NCI-H1930 (cell line): Measurements from ENCODE around the gene AGAP1.

Experiments
- DNase-seq, 2 experiments: peaks; one replicate each; lab custom pipeline; 2025; lab: John Stamatoyannopoulos, UW

Gene AGAP1

DNA sequence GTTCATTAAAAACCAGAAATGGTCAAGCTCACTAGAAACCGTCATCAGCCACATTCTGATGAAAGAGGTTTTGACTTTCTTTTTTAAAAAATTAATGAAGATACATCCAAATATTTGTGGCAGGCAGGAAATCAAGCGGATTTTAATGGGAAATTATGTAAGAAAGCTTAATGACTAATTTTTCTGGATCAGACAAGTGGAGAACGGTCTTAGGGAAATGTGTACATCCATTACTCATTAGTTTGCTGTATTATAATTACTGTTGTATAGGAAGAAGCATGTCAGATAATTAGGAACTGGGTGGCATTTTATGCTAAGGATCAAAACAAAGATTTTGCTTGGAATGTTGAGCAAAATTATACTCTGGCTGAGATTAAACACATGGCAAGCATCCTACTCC lies 39.4 kb downstream of the AGAP1 start:
- DNase-seq = no peak

DNA sequence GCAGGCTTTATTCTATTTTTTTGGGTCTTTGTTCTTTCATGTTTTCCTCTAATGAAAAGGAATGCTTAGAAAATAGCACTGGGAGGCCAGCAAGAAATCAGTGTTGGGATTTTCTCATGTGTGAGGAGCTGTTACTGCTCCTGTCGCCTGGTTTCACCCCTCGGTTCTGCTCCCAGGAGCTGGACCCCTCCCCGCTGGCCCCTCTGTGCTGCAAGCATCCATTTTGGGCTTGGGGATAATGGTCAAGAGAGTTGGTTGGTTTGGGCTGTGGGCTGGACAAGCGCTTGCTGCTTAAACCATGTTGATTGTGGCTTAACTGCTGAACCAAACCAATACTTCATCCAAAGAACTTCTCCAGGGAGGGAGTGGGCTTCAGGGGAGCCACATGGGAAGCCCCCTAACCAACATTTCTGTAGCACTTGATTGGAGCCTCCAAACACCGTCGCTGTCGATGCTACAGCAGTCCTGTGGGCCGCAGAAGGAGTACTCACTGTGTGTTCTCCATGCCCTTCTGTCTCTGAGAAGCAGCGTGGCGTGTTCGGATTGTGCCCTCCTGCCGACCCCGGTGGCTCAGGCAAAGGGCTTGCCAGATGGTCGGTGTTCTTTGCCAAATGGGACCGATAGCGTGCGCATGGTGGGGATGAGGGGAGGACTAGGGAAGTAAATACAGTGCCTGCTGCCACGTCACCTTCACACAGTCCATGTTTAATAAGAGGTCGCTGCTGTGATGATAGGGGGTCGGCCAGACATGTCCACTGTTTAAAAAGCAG lies 40.0 kb downstream of the AGAP1 start:
- no peak for DNase-seq

DNA sequence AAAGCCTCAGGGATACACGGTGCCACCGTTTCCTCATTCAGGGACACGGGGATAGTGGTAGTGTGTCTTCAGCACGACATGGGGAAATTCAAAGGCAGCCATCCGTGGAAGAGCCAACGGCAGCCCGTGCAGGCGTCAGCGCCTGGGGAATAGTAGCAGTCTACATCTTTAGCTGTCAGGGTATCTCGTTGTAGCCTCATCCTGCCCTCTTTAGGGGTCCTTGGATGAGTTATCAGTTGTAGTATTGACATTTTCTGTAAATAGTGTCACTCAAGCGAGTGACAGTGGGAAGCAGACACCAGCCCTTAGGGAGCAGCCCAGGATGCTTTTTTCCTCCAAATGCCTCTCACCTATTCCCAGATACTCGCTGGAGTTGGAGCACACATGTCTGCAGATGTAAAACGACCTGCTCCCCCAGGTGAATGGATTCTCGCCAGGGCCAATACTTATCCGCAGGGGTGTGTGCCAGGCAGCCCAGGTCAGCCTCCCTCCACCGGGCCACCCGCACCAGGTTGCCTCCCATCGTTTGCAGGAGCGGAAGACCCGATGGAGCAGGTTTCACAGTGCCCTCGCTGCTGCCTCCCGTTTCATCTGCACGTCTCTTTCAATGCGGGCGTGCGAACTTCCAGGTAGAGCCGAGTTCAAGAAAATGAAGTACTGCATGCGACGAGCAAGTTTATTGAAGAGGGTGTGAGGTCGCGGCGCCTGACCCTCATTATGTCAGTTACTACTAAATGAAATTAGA lies 41.0 kb downstream of the AGAP1 start:
- no peak for DNase-seq

DNA sequence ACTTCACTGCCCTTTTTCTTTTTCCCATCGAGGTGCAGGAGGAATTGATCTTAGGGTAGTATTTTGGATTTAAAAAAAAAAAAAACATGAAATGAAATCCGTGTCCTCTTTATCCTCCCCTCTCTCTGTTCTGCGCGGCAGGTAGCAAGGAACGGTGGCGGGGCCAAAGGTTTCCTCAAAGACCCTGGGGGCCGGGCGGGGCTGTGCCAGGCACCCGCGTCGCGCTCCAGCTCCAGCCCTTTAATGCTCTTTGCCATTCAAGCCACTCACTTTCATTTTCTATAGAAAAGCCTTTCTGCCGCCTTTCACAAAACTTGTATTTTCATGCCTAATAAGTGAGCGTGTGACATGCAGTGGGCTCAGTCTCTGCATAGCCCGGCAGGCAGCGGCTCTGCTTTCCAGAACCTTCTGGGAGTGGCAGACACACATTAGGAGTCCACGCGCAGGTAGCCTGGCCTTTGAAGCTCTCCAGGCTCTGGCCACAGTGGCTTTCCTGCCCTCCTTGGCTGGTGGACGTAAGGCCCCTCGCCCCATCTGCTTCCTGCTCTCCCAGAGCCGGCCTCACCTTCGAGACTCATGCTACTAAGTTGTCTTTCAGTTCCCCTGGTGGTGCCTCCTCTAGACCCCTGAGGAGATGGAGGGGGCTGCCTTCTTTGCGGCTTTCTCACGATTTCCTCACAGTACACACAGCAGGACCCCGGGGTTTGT lies 41.7 kb downstream of the AGAP1 start:
- DNase-seq = no peak

DNA sequence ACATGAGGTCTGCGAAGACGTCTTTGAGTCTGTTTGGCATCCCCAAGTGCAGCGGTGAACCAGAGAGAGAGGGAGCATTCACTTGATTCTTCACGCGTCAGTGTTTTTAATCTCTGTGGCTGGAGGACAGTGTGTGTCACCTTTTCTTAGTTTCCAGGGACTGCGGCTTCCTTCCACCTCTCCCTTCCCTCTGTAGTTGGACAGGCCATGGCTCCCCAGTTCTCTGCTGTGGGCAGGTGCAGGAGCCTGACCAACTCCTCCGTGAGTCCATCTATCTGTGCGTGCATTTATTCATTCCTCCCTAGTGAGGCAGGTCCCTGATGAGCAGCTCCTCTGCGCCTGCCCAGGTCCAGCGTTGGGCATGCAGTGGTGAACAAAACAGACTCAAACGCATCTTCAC lies 42.9 kb downstream of the AGAP1 start:
- no peak for DNase-seq

DNA sequence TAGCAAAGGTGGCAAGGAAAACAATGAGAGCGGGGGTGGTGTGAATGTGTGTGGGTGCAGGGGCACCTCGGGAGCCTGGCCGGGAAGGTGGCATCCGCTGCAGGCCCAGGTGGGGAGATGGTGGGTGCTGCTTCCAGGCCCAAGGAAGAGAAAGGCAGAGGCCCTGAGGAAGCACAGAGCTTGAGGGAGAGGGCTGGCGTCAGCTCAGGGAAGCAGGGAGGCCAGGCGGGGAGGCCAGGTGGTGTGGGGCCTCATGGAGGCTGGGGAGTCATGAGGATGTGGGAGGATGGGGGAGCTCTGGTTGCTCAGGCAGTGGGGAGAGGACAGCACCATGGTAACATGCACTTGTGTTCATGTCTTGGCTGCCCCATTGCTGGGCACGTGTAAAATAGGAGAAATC lies 43.3 kb downstream of the AGAP1 start:
- no peak for DNase-seq

DNA sequence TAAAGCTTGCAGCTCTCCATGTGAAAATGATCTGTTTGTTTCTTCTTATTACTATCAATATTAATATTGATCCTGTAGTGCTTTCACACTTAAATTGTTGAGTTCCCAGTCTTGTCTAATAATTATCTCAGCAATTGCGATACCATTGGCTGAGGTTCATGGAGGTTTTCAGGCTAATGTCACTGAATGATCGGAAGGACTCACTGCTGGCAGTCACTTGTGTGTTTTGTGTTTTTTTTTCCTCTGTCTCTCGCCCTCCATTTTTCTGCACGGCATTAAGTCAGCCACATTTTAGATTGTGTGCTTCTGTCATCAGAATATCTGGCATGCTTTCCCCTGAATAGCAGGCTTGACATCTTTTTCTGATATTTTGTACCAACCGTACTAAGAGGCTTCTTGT lies 43.7 kb downstream of the AGAP1 start:
- DNase-seq = no peak

DNA sequence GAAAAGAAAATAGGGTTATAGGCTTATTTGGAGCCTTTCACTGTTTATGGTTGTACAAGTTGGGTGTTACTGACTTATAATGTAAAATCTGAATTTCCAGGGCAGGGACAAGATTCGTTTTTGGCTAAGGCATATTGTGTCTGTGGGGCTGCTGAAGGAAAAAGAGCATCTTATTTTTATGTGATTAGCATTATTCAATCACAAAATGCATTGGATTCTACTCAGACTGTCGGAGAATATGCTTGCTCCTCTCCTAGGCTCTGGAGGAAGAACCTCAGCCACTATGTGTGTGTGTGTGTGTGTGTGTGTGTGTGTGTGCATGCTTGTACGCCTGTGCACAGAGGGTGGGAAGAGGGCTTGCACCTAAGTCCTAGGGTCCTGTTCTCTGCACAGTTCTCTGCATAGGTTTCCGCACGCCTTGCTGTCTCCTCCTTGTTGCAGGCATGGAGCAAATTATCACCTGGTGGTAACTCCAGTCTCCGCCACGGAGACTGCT lies 44.3 kb downstream of the AGAP1 start:
- no peak for DNase-seq

DNA sequence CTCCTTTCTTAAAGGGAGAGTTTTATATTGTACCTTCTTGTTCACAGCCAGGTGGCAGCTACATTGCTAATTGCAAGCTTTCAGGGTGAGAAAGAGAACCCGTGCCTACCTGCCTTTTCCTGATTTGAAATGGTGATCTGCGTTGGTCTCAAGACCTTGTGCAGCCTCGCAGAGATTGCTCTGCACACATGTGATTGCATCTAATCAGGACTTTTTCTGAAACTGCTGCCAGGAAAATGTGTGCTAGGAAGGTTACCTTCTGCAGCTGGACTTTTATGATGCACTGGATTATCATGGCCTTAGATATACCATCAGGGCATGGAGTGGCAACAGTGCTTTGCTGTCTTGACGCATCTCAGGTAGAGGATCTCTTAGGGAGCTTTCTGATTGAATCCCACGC lies 45.1 kb downstream of the AGAP1 start:
- no peak for DNase-seq

DNA sequence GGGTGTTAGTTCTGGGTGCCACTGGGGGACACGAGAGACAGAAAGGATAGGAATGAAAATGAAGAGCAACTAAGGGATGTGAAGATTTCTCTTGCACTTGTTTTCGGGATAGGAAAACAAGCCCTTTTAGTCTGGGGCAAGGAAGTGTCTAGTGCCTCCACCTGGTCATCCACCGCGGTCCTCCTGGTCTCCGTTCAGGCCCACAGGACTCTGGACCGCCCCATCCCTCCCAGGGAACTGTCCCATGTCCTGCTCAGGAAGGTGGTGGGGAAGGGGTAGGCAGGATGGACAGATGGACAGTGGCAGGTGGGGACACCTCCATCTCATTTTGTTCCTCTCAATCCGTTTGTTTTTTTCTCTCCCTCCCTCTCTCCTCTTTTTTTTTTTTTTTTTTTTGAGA lies 45.9 kb downstream of the AGAP1 start:
- DNase-seq = no peak

DNA sequence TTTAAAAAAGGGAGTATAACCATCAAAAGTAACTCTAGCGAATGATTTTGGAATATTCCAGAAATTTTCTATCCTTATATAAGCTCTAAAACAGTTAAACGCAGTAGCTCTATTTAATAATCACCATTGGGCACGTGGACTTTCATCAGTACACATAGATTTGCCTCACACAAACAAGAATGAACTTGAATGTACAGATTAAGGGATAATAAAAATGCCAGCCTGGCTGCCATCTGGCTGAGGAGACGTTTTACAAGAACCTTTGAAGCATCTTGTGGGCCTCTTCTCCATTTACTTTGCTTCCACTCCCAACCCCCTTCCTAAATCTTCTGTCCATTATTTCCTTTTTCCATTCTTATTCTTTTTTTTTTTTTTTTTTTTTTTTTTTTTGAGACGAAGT lies 47.2 kb downstream of the AGAP1 start:
- DNase-seq = no peak

DNA sequence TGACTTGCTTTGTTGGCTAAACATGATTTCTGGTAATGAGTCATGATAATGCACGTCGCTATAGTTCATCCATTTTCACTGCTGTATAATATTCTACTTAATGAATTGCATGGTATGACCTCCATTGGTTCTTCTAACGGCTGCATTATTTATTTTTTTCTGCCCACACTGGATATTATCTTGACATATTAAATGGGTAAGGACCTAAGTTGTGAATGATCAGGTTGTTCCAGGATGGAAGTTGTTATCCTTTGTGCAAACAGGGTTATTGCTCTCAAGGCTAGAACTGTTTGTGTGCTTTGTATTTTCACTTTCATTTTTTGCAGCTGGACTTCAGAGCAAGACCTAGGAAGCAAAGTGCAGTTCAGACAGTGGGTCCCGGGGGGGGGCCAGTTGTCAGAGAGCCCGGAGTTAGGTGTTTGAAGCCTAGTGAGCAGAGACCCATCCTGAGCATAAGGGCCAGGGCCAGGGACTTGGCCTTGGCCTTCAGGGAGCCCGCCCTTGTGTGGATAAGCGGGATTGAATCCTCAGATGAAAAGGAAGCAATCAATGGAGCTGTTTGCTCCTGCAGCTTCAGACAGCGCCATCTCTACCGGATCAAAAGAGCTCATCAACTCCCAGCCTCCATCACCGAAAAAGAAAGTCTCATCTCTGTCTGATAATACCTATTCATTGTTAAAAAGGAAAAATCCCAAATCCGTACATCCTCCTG lies 48.2 kb downstream of the AGAP1 start:
- DNase-seq = no peak

DNA sequence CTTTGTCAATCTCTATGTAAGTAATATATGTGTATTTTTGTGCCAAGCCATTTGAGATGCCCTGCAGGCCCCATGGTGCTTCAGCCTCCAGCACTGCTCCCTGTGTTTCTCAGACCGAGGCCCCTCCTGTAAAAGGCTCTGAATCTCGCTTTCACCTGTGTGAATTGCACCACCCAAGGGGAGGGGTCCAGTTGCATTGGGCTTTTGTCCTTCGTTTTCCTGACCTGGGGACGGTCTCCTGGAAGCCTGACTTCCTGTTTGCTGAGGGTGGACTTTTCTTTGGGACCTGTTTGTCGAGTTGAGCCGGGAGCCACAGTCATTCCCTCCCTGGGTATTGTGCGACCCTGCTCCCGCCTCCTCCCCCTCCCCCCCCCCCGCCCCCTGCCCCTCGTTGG lies 48.9 kb downstream of the AGAP1 start:
- no peak for DNase-seq

DNA sequence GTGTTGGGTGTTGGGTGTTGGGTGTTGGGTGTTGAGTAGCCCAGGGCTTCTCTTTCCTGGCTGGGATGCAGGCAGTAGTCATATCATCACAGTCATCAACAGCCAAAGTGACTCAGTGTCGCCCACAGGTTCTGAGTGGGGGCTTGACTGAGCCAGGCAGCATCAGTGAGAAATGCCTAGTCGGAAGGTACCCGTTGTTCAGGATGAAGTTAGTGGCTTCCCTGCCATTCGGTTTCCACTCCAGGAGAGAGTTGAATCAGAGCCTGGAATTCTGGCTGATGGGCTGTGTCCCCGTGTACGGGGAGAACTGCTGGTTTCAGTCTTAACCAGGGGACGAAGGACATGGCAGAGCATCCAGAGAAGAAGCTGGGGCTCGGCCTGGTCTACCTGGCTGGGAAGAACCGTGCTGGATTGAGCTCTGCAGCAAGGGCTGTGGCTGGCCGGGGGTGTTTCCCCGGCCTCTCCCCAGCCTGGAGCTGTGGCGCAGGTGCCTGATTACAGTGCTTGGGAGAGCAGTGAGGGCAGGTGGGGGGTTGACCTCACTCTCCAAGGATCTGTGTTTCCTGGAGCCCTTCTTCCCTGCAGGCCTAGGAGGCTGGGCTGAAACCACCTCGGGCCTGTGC lies 49.4 kb downstream of the AGAP1 start:
- no peak for DNase-seq

DNA sequence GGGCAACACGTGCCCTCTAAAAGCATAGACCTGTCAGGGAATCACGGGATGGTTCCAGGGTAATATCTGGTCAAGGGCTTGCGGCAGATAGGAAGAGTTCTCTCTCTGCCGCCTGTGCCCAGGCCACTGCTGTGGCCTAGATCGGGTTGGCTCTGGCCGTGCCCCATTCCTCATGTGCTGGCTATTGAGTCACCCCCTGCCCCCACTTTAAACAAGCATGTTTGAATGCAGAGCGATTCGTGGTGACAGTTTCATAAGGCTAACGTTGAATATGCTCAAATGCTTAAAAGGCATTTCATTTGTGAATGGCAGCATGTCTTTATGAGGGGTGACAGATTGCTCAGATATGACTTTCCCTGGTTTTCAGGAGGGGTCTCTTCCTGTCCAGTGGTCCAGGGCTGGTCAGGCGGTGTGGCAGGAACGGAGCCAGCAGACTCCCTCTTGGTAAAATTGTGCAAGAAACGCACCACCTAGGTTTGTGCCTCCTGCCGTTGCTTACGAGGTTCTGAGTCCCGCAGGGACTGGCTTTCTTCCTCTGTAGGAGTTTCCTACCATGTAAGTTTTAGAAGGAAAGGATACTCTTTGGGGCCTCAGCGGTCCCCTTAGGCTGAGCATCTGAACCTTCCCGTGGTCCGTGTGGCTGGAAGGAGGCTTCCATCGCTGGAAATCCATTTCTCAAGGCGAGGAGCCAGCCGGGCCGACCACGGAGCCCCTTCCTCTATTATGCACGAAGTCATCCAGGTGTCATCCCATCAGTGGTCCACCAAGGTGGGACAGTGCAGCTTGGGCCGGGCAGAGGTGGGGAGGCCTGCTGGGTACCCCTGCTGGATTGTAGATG lies 50.2 kb downstream of the AGAP1 start:
- DNase-seq = no peak

DNA sequence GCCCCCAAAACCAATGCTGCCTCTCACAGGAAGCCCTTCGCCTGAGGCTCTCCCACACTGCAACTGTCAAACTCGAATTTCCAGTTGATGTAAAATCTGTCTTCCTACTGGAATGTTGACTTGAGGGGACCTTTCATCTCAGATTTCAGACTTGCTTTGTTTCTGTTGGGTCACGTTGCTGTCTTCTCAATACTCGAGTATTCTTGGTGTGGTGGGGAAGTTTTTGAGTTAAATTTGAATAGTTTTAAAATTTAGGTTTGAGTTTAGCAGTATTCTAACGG lies 50.8 kb downstream of the AGAP1 start:
- DNase-seq = no peak

DNA sequence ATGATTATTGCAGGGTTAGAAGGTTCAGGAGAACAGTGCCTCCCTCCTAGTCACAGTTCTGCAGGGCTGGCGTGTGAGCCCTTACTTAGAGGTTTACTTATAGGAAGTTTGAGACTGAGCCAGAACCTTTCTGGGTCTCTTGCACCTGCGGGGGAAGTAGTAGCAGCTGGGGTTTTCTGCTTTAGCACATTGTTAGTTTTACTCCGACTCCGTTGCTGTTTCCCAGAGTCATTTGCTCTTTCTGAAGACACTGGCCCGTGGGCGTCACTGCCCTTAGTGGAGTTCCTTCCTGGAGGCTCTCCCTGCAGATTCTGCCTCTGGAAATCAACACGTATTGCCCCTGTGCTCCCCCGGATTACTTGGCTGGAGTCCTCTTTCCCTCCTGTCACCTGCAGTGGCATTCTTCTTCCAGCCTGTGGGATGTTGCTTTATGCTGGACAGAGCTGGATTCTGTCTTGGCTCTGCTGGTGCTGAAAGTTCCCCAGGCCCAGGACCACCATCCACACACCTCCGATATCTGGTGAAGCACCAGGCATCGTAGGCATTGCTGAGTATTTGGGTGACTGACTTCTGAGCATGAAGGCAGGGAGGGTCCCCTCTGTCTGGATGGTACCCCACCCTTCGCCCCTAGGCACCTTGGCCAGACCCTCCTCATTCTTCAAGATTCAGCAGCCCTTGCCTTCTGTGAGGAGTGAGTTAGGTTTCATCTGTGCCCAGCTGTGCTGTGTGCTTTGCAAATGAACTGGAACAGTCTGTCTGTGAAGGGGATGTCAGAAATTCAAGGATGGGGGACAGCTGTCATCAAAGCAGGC lies 51.7 kb downstream of the AGAP1 start:
- DNase-seq = no peak

DNA sequence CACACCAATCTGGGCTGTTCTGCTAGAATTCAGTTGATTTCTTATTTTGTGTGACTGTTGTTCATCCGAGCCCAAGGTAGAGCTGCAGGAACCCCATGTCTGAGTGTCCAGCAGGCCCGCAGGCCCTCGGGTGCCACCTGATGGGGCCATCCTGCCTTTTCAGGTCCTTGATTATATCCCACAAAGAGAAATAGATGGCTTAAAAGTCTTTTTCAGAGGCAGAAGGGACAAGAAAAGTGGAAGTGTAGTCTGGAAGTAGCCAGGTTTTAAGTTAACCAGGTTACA lies 52.2 kb downstream of the AGAP1 start:
- no peak for DNase-seq

DNA sequence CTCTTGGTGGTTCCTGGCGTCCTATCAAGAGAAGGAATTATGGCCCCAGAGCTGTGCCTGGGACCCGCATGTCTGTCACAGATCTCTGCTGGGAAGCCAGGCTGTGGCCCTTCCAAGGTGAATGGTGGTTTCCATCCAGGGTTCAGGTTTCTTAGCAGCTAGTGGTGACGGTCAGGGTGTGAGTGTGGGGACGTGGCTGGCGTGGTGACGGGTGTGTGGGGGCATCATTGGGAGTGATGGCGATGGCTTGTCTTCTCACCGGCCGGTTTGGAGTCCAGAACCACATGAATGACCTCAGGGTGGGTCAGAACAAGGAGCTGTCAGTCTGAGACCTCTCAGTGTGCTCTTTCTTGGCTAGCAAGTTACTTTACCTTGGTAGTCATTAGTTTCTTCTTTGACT lies 52.6 kb downstream of the AGAP1 start:
- no peak for DNase-seq

DNA sequence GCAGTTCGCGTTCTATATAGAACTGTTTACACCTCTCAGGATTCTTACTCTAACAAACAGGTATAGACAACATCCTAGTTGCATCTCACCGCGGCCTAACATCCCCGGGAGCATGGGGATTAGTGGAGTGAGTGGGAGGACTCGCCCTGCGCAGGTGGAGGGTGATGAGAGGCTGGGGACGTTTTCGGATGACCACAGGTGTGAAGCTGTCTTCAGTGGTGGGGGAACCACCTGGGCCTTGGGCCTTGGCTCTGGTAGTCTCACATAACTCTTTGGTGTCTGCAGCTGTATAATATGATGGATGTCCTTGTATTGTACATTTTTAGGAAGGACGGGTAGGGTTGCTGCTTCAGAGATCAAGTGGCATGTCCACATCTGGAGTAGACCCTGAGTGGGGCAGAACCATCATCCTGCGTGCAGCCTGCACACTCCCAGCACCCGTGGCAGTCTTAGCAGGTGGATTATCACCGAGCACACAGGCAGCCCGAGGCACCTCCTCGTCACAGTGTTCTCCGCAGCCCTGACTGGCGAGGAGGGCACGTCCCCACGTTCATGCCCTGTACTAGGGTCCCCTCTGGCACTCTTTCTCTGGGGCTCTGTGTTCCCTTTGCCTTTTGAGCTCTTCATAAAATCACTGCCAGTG lies 56.0 kb downstream of the AGAP1 start:
- DNase-seq = no peak
